ENCODE results near the gene STEEP1. TPM values are rescaled to one million over a fixed set of nuclear protein-coding genes. Genes with fewer than 3 reads are reported as not detected.

The STEEP1 gene
- total and polyA plus RNA-seq, 10 donors, result 11.0 to 31.6 (median 22.1) TPM

GRCh38 chrX:119602701-119603255 lies 37.6 kb upstream of the STEEP1 start:
- WGBS, 5 donors, result 80 to 91% (median 89%) methylated on average over 9 of the region's 9 CpGs
- intact Hi-C loops (cut with DNase I; ENCODE audit: low total_unique reads), result no loop called here
- Histone ChIP-seq H3K36me3 (peaks cover 0 to 13% (median 0%) of the 10 kb centered on the region in 6 donors), H3K27me3 (replicated peaks in 1 of 7) (no peaks in the 10 kb centered on the region), H3K4me3 (no peak overlapping the region), H3K4me1 (peaks cover 0 to 35% (median 9%) of the 10 kb centered on the region in 6 donors), H3K27ac (no peak overlapping the region), H3K9me3 (no peaks in the 10 kb centered on the region)
- TF ChIP-seq CTCF (IDR thresholded peaks at IDR 0.05 in 8 of 11, conservative IDR thresholded peaks at IDR 0.05 in 3 of 11), result no peak
- TF ChIP-seq POLR2A (IDR thresholded peaks at IDR 0.05), result no peak
- no peak for TF ChIP-seq POLR2AphosphoS5 (IDR thresholded peaks at IDR 0.05)
- DNase-seq, result no peak

GRCh38 chrX:119589810-119590209 lies 24.6 kb upstream of the STEEP1 start:
- Histone ChIP-seq H3K4me3 (no peak overlapping the region), H3K36me3 (peaks cover 0 to 53% (median 17%) of the 10 kb centered on the region in 6 donors), H3K27ac (no peak overlapping the region), H3K9me3 (no peaks in the 10 kb centered on the region), H3K27me3 (replicated peaks in 1 of 7) (no peaks in the 10 kb centered on the region), H3K4me1 (no peaks in the 10 kb centered on the region)
- 85 to 100% (median 89%) methylated on average over 5 of the region's 5 CpGs for WGBS, 5 donors
- TF ChIP-seq POLR2A (IDR thresholded peaks at IDR 0.05), result no peak
- no peak for DNase-seq
- intact Hi-C loops (cut with DNase I; ENCODE audit: low total_unique reads), result no loop called here

- Histone ChIP-seq H3K9me3 (no peaks in the 10 kb centered on the region), H3K4me1 (peaks cover 0 to 20% (median 3%) of the 10 kb centered on the region in 6 donors), H3K4me3 (no peak overlapping the region), H3K36me3 (peaks cover 0 to 21% (median 0%) of the 10 kb centered on the region in 6 donors), H3K27me3 (replicated peaks in 1 of 7) (no peaks in the 10 kb centered on the region), H3K27ac (no peak overlapping the region)
- TF ChIP-seq POLR2AphosphoS5 (IDR thresholded peaks at IDR 0.05) (no peak), POLR2A (IDR thresholded peaks at IDR 0.05) (no peak), CTCF (IDR thresholded peaks at IDR 0.05 in 8 of 11, conservative IDR thresholded peaks at IDR 0.05 in 3 of 11) (no peak)
- intact Hi-C loops (cut with DNase I; ENCODE audit: low total_unique reads), result no loop called here
- no peak for DNase-seq
- WGBS, 5 donors, result 45 to 77% (median 60%) methylated on average over 2 of the region's 2 CpGs
These were observed 18.3 kb upstream of the STEEP1 start for GRCh38 chrX:119583431-119584059.

- no peak for TF ChIP-seq CTCF (IDR thresholded peaks at IDR 0.05 in 8 of 11, conservative IDR thresholded peaks at IDR 0.05 in 3 of 11)
- TF ChIP-seq POLR2AphosphoS5 (IDR thresholded peaks at IDR 0.05), result no peak
- no peak for TF ChIP-seq POLR2A (IDR thresholded peaks at IDR 0.05)
- H3K27me3 ChIP-seq (replicated peaks in 1 of 7), result peaks cover 0 to 4% (median 0%) of the 10 kb centered on the region in 7 donors
- intact Hi-C loops (cut with DNase I; ENCODE audit: low total_unique reads), result no loop called here
These were observed 14.2 kb upstream of the STEEP1 start for GRCh38 chrX:119579414-119579813.

More at GRCh38 chrX:119579414-119579813, 14.2 kb upstream of the STEEP1 start:
- Histone ChIP-seq H3K9me3 (no peaks in the 10 kb centered on the region), H3K36me3 (peaks cover 0 to 17% (median 0%) of the 10 kb centered on the region in 6 donors), H3K27ac (peak overlapping the region in 1 of 8 donors; percentile 10), H3K4me1 (peaks cover 0 to 45% (median 26%) of the 10 kb centered on the region in 6 donors), H3K4me3 (no peak overlapping the region)
- no peak for DNase-seq

Data from spleen (tissue), 11 donors.